TTC549 (cell line): ENCODE results near the gene GPN1.
"Not testable (repeated sequence)": the region's sequence is repeated elsewhere in the genome, so short reads cannot be mapped to it uniquely, and the experiment has no call there.

Source experiments
- FAIRE-seq: peaks from 2 replicates; lab custom pipeline; 2012; peaks lifted over from hg19 to GRCh38; lab: Jason Lieb, UNC

The GPN1 gene

DNA sequence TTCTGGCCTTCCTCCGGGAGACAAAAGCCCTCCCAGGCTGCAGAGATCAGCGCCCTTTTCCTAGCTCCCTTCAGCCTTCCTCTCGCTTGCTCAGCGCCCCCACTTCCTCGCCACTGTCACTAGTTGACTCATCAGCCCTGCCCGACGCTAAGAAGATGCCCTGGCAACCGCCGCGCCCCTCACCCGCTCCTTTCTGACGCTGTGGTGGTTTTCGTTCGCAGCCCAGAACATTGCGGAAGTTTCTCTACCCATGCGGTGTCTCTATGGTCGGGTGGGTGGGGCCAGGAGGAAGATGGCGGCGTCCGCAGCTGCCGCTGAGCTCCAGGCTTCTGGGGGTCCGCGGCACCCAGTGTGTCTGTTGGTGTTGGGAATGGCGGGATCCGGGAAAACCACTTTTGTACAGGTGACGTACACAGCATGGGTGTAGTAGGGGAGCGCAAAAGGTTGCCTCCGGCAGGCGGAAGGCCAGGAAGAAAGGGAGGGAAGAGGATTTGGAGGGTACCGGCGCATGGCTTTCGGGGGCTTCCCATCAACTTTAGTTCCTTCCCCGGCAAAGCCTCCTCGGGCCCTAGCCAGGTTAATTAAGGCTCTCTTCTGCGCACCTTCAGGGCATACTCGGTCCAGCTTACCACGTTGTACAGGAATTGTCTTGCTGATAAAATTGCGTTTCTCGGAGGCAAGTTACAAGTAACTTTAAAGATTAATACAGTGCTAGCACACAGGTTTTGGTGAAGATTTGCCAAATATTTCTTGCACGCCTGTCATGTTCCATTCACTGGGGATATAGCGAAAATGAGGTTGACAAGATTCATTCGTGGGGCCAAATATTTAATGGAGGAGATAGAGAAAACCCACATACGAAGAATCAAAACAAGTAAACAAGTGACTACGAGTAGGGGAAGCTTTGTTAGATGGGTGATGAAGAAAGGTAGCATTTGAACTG, at the start of gene GPN1, which contains the start of gene CCDC121:
TSS of gene GPN1 (plus strand) at position 284 of the 943 bp plus-strand sequence. CDS start at position 293, 9 bp downstream.
TSS of gene CCDC121 (minus strand) at position 246 of the 943 bp plus-strand sequence. CDS start 1,213 bp downstream, outside the sequence.
- FAIRE-seq = no peak

DNA sequence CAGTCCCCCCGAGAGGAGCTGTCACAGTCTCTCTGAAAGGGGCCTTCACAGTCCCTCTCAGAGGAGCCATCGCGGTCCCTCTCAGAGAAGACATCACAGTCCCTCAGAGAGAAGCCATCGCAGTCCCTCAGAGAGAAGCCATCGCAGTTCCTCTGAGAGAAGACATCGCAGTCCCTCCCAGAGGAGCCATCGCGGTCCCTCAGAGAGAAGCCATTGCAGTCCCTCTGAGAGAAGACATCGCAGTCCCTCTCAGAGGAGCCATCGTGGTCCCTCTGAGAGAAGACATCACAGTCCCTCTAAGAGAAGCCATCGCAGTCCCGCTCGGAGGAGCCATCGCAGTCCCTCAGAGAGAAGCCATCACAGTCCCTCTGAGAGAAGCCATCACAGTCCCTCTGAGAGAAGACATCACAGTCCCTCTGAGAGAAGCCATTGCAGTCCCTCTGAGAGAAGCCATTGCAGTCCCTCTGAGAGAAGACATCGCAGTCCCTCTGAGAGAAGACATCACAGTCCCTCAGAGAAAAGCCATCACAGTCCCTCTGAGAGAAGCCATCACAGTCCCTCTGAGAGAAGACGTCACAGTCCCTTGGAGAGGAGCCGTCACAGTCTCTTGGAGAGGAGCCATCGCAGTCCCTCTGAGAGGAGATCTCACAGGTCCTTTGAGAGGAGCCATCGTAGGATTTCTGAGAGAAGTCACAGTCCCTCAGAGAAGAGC, 47.3 kb upstream of the GPN1 start:
- FAIRE-seq = no peak

DNA sequence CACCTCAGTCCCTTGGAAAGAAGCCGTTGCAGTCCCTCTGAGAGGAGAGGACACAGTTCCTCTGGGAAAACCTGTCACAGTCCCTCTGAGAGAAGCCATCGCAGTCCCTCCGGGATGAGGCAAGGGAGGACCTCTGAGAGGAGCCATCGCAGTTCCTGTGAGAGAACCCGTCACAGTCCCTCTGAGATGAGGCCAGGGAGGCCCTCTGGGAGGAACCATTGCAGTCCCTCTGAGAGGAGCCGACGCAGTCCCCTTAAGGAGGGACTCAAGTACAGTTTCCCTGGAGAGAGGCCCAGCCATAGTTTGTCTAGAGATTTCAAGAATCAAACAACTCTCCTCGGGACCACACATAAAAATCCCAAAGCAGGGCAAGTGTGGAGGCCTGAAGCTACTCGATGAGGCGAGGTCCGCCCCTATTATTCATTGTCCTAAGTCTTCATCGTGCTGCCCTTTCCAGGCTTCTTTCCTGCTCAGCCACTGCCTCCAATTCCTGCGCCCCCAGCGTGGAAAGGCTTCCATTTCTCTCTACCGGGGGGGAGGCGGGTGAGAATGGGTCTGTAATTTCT, 46.6 kb upstream of the GPN1 start:
- FAIRE-seq = no peak

DNA sequence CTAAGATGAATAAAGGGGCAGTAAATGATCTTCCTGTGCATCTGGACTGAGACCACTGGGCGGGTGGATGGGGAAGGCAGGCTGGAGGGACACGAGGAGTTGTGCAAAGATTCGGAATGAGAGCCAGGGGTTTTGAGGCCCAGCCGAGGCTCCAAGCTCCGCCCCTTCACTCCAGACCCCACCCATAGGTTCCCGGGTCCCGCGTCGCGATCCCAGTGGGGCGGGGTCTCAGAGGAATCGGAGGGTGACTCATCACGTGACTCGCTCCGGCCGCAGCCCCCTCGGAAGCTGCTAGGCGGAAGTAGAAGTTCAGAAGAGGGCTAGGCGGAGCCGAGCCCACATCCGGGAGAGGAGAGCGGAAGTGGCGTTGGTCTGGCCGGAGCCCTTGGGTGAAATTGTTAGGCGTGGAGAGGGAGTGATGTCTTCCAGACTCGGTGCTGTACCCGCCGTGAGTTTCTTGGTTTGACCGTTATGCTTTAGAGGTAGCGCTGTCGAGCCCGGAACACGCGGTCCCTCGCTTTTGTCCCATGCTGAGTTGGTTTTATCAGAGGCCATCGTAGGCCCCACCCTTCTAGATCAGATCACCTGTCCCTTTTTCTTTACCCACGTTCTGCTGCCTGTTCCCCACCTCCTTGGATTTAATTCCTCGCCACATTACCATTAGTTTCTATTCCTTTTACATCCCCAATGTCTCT, 46.0 kb upstream of the GPN1 start, which contains the start of gene ZNF512:
TSS of gene ZNF512 (plus strand) at position 348 of the 695 bp plus-strand sequence. CDS start at position 419, 71 bp downstream.
- FAIRE-seq = no peak

DNA sequence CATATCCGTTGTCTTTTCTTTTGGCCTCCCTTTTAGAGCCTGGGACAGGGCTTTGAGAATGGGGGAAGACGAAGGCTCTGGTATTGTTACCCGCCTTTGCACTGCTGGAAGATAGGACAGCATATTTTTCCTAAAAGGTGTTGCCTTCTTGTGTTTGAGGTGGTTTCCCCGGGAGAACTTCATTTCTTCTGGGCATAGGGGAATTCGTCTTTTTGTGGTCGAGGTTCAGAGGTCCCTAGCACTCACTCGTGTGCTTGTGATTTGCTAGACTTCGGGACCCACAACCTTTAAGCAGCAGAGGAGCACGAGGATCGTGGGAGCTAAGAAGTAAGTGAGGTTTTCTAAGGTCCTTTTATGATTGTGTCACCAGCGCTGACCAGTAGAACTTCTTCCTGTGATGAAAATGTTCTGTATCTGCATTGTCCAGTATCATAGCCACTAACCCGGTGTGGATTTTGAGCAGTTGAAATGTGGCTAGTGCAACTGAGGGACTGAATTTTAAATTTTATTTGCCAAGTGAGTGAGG, 45.4 kb upstream of the GPN1 start:
- no peak for FAIRE-seq

DNA sequence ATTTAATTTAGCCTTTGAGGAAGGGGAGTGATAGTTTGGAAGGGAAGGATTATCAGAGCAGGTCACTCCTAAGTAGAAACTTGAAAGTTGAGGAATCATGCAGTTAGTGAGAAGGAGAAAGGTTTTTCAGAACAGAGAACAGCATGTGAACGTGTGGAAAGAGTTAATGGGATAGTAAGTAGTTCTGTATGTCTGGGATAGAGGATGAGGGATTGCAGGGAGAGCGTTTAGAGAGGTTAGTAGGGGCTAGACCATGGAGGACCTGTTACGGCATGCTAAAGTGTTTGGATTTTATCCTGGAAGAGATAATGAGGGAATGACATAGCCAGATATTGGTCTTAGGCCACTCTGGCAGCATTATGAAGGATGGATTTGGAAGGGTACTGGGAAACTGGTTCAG, 44.3 kb upstream of the GPN1 start:
- no peak for FAIRE-seq

DNA sequence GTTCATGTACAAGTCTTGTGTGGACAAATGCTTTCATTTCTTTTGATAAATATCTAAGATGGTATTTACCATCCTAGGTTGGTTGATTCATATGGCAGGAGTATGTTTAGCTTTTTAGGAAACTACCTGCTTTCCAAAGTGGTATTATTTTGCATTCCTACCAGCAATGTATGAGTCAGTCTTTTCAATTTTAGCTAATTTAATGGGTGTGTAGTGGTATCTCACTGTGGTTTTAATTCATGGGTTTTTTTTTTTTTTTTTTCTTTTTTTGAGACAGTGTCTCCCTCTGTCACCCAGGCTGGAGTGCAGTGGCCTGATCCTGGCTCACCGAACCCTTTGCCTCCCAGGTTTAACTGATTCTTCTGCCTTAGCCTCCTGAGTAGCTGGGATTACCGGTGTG, 41.8 kb upstream of the GPN1 start:
- no peak for FAIRE-seq

DNA sequence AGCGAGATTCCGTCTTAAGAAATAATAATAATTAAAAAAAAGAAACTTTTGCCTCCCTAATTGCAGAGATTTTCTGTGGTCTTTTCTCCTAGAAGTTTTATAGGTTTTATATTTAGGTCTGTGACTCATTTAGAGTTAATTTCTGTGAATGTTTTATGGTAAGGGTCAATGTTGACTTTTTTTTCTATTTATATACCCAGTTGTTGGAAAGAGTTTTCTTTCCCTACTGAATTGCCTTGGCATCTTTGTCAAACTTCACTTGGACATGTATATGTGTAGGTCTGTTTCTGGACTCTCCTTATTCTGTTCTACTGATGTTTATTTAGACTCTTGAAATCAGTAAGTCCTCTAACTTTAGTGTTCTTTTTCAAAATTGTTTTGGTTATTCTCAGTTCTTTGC, 40.5 kb upstream of the GPN1 start:
- no peak for FAIRE-seq

DNA sequence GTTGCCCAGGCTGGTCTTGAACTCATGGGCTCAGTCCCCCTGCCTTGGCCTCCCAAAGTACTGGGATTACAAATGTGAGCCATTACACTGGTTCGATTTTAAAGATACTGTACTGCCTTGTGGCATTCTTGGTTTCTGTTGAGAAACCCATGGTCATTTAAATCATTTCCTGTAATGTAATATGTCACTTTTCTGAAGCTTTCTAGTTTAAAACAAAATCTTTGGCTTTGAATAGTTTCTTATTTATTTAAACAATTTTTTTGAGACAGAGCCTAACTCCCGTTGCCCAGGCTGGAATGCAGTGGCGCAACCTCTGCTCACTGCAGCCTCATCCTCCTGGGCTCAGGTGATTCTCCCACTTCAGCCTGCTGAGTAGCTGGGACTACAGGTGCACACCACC, 37.1 kb upstream of the GPN1 start:
- no peak for FAIRE-seq

DNA sequence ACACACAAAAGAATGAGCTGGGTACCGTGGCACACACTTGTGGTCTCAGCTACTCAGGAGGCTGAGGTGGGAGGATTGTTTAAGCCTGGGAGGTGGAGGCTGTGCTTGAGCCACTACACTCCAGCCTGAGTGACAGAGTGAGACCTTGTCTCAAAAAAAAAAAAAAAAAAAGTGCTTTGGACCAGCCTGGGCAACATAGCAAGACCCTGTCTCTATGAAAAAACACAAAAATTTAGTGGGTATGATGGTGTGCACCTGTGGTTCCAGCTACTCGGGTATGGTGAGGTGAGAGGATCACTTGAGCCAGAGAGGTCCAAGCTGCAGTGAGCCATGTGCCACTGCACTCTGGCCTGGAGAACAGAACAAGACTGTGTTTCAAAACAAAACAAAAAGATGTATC, 35.6 kb upstream of the GPN1 start:
- FAIRE-seq = no peak

DNA sequence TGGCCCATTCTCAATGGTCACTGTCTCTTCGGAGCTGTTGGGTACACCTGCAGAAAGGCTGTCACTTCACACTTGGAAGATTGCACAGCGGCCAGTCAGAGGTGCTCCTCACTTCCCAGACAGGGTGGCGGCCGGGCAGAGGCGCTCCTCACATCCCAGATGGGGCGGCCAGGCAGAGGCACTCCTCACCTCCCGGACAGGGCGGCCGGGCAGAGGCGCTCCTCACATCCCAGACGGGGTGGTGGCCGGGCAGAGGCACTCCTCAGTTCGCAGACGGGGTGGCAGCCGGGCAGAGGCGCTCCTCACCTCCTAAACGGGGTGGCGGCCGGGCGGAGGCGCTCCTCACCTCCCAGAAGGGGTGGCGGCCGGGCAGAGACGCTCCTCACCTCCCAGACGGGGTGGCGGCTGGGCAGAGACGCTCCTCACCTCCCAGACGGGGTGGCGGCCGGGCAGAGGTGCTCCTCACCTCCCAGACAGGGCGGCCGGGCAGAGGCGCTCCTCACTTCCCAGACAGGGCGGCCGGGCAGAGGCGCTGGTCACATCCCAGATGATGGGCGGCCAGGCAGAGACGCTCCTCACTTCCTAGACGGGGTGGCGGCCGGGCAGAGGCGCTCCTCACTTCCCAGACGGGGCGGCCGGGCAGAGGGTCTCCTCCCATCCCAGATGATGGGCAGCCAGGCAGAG, 34.7 kb upstream of the GPN1 start:
- not testable (repeated sequence) for FAIRE-seq

DNA sequence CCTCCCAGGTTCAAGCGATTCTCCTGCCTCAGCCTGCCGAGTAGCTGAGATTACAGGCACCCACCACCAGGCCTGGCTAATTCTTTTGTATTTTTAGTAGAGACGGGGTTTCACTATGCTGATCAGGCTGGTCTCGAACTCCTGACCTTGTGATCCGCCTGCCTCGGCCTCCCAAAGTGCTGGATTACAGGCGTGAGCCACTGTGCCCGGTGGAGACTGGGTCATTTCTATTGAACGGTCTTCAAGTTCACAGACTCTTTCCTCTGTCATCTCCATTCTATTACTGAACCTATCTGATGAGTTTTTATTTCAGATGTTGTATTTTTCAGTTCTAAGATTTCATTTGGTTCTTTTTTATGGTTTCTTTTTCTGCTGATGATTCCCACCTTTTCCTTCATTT, 33.4 kb upstream of the GPN1 start:
- not testable (repeated sequence) for FAIRE-seq

DNA sequence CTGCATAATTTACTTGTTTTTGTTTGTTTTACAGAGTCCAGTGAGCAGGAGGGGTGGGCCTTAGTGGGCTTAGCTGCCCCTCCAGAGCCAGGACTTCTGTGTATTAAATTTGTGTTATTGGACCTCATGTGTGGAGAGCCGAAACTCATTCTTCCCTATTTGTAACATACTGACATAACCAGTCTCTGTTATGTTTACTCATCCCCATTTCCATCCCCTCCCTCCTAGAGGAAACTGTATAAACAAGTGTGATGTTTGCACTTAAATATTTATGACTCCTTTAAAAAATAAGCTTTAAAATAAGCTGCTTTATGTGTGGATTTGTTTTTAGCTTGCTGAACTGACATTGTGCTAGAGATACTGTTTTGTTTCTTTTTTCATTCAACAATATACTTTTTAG, 32.2 kb upstream of the GPN1 start:
- FAIRE-seq = no peak

DNA sequence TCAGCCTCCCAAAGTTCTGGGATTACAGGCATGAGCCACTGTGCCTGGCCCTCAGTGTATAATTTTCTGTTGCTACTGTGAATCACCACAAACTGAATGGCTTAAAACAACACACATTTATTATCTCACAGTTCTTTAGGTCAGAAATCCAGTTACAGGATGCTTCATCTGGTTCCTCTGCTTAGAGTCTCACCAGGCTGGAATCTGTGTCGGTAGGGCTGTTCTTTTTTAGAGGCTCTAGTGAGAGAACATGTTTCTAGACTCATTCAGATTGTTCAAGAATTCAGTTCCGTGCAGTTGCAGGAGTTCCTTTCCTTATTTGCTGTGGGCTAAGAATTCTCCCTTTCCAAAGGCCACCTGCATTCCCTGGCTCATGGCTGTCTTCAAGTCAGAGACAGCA, 22.2 kb upstream of the GPN1 start:
- no peak for FAIRE-seq

DNA sequence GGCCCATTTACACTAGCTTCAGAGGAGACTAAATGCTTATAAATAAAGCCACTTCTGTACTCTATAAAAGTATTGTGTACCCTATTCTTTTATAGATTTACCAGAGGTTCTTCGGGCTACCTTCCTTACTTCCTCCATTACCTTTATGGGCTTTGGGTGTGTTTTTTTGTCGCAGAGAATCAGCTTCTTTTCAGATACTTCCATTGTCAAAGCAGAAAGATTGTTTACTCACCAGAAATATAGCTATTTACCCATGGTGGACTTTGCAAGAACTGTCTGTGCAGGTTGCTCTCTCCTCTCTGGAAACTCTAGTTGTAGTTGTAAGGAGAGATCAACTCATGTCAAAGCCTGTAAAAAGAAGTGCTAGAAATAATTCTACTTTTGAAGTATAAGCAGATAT, 14.9 kb upstream of the GPN1 start:
- no peak for FAIRE-seq

DNA sequence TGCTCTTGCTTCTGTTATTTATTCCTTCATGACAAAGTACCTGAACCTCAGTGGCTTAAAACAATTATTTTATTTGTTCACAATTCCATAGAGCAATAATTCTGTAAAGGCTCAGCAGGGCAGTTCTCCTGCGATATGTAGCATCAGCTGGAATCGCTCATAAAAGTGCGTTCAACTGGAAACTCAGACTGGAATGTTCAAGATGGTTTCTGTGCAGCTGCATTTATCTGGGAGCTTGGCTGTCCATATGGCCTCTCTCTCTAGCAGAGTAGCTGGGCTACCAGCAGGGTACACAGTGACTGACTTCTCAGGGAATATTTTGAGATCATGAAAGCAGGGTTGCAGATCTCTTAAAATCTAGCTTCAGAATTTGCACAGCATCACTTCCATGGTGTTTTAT, 13.5 kb upstream of the GPN1 start:
- FAIRE-seq = no peak

DNA sequence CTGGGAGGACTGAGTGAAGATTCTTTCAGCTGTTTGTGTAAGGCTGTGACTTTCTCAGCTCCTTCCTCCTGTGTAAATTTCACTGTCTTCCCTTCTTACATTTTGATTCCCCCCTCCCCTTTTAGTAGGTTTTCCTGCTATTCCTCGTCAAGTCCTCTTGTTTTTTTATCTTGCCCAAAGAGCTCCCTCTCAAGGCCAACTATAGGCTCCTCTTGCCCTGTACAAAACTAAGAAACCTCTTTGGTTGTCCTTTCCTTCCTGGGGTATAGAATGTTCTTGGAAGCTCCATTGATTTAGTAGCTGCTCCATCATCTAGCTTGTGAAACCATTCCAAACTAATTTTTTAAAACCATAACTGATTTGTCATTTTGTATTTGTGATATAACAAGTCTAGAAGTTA, 7.3 kb upstream of the GPN1 start:
- peak; percentile 88 for FAIRE-seq

DNA sequence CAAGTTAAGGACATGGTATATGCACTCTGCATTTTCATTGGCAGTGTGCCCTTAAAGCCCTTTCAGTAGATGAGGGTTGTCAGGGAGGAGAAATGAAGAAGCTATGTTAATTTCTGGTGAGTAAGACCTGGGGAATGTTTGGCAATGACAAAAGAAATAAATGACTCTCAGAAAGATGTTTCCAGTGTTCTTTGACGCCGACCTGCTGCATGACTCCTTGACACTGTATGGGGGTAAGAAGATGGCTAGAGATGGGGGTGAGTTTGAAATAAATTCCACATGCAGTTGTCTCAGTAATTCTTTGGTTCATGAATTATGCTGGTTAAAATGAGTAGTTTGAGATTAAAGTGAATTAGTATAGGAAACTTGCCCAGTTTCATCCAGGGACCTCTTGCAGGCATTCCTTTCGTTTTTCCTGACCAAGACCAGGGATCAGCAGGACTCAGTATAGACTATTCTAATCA, 5.9 kb upstream of the GPN1 start:
- FAIRE-seq = no peak

DNA sequence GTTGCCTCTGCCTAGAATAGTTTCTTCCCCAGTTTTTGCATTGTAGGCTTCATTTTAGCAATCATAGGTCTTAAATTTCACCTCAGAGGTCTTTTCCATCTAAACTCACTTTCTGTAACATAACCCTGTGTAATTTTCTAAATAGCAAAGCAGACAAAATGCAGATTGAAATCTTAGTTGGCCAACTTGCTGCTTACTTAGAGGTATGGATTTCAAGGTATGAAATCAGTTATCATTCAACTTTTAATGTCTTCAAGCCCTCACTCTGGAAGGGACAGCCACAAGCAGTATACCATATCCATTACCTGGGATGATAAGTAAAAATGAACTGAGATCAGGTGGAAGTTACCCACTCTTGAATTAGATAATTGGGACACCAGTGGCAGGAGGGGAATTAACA, 3.9 kb upstream of the GPN1 start:
- no peak for FAIRE-seq

DNA sequence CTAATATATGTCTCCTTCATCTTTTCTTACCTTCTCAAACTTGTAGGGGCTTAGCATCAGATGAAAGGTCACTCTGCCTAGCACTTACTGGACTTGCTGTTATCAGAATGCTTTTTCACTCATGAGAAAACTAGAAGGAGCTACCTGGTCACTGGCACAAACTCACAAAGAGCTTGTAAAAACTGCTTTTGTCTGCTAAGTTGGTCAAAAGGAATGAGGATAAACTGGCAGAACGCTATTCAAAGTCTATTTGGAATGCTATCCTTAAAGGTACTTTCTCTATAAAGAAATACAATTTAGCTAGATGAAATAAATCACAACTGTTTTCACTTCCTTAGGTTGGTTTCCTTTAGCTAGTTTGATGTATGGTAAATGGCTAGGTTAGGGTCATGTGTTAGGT, 2.5 kb upstream of the GPN1 start:
- FAIRE-seq = not testable (repeated sequence)

DNA sequence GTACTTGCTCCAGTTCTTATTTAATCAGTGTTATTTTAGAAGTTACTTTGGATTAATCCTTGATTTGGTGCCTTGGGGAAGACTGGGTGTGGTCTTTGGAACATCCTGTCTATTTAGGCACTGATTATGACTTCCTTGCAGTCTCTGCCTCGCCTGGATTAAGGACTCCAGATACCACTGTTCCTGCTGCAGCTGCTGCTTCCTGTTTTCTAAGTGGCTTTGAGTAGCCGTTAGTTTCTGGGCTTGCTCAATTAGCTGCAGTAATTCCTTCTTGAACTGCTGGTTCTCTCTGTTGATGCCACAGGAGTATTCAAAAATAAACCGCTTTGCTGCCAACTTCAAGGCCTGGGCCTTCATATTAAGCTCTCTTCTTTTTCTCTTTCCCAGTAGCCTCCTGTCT, 1.9 kb upstream of the GPN1 start:
- FAIRE-seq = not testable (repeated sequence)
